Neural progenitor cell (in vitro differentiated cells): ENCODE results near the gene NRG2.

Experiments
- EZH2 ChIP-seq: fragments of 200-600 bp; sonication (generic); IDR thresholded peaks from 2 replicates; pipeline ENCODE4 v1.6.1; 2017; ENCODE audit warnings: antibody characterized with exemption, mild to moderate bottlenecking, moderate library complexity
- EZH2phosphoT487 ChIP-seq: fragments of 200-600 bp; sonication (generic); IDR thresholded peaks from 2 replicates; pipeline ENCODE4 v1.6.1; 2017; ENCODE audit warnings: antibody characterized with exemption
- TF ChIP-seq, protein P1 (sequence below): fragments of 200-600 bp; sonication (generic); IDR thresholded peaks from 2 replicates; pipeline ENCODE4 v1.5.1; 2017; ENCODE audit warnings: antibody characterized with exemption, mild to moderate bottlenecking

DNA sequence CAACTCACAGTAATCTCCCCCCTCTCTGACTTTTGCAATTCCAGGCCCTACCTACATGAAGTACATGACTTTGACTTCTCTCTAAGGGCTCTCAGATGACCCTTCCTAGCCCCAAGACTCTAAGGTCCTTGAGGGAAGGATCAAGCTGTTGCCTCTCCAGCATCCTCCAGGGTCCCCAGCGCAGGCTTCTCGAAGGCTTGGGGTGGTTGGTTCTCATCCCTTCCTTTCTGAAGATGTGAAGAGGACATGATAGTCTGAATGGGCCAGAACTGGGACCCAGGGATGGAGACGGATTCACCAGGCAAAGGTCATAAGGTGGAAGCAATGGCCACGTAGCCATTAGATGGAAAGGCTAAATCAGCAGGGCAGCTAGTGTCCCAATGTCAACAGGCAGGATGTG is 86.8 kb downstream of the NRG2 start:
- TF ChIP-seq, protein P1, sequence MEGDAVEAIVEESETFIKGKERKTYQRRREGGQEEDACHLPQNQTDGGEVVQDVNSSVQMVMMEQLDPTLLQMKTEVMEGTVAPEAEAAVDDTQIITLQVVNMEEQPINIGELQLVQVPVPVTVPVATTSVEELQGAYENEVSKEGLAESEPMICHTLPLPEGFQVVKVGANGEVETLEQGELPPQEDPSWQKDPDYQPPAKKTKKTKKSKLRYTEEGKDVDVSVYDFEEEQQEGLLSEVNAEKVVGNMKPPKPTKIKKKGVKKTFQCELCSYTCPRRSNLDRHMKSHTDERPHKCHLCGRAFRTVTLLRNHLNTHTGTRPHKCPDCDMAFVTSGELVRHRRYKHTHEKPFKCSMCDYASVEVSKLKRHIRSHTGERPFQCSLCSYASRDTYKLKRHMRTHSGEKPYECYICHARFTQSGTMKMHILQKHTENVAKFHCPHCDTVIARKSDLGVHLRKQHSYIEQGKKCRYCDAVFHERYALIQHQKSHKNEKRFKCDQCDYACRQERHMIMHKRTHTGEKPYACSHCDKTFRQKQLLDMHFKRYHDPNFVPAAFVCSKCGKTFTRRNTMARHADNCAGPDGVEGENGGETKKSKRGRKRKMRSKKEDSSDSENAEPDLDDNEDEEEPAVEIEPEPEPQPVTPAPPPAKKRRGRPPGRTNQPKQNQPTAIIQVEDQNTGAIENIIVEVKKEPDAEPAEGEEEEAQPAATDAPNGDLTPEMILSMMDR: no peak
- TF ChIP-seq EZH2: no peak
- no peak for TF ChIP-seq EZH2phosphoT487
